Measurements from ENCODE around the gene PFKL.
"Not testable (repeated sequence)": the region's sequence is repeated elsewhere in the genome, so short reads cannot be mapped to it uniquely, and the experiment has no call there.

The PFKL gene

DNA sequence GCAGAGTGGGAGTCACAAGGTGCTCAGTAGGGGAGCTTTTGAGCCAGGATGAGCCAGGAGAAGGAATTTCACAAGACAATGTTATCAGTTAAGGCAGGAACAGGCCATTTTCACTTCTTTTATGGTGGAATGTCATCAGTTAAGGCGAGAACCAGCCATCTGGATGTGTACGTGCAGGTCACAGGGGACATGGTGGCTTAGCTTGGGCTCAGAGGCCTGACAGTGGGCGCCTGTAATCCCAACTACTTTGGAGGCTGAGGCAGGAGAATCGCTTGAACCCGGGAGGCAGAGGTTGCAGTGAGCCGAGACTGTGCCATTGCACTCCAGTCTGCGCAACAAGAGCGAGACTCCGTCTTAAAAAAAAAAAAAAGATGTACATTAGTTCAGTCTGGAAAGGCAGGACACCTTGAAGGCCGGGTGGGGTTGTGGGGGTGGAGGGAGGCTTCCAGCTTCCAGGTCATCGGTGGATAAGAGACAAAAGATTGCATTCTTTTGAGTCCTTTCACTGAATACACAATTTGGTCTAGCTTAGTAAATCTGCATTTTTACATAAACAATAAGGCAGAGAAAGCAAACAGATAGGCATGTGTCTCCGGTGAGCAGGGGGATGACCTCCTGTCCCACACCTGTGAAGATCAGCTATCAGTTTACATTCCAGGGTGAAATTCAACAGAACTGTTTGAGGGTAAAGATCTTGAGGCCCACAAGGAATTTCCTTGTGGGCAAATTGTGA lies 42.0 kb downstream of the PFKL start:
- DNase-seq (ENCODE audit: low read depth in 4 of 4, low spot score in 1 of 4): not testable (repeated sequence)

DNA sequence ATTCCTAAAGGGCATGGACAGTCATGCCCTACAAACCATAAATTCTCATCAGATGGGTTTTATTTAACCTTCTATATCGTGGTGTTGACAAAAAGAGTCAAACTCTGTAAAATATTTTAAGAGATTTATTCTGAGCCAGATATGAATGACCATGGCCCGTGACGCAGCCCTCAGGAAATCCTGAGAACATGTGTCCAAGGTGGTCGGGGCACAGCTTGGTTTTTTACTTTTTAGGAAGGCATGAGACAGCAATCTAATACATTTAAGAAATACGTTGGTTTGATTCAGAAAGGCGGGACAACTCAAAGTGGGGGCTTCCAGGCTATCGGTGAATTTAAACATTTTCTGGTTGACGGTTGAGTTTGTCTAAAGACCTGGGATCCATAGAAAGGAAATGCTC lies 43.1 kb downstream of the PFKL start:
- not testable (repeated sequence) for DNase-seq (ENCODE audit: low read depth in 4 of 4, low spot score in 1 of 4)

DNA sequence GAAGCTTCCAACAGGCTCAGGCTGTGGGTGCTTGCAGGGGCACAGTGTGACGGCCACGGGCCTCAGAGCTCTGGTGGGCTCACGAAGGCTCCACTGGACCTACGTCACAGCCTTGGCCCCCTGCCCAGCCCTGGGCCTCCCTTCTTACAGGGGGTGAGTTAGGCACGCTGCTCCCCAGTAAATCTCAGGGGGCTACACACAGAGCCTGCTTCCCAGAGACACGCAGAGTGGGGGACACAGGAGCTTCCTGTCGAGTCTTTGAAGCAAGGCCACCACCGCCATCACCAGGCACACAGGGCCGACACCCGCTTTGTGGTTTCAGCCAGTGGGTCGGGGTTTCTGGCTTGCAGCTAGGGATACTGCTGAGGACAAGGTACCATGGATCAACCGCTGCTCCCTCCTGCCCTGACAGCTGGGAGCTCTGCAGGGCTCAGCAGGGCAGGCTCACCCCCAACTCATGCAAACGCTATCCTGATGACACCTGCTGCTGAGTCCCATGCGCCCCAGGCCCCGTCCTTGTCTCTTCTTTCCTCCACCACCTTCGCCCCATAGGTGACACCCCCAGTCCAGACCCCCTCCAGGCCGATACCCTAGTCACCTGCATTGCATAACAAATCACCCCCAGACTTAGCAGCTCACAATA lies 44.8 kb downstream of the PFKL start:
- DNase-seq (ENCODE audit: low read depth in 4 of 4, low spot score in 1 of 4): no peak

DNA sequence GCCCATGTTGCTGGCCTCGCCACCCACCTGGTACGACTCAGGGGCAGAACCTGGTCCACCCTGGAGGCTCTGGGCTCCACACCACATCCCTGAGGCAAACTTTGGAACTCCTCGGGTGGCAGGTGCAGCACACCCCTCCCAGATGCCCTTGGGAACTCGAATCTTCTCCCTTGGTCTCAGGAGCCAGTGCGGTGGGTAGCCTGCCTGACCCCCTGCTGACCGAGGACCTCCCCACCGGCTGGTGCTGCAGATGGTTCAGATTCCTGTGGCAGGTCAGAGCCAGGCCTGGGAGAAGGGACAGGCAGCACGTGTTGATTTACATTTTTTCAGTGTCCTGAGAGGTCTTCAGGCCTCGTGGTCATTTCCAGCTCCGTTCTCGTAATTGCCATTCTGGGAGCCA lies 45.6 kb downstream of the PFKL start:
- no peak for DNase-seq (ENCODE audit: low read depth in 4 of 4, low spot score in 1 of 4)

DNA sequence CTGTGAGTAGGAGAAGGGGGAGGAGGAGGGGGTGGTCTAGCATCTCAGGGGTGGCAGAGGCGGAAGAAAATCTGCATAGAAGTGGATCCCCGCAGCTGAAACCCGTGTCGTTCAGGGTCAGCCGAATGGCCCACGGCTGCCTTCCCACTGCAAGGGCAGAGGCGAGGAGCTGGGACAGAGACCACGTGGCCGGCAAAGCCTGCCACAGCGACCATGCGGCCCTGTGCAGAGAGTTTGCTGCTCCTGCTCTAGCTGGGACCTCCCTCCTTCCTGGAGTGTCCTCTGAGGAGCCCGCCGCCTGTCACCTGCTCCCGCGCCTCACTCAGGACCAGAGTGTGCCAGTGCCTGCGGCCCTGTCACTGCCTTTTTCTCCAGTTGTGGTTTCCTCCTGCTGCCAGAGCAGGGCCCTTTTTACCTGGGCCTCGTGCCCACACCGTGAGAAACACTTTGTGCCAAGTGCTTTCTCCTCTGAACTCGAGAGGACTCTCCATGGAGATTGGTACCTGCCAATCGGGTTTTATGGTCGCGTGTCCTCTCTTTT lies 48.1 kb downstream of the PFKL start:
- no peak for DNase-seq (ENCODE audit: low read depth in 4 of 4, low spot score in 1 of 4)

DNA sequence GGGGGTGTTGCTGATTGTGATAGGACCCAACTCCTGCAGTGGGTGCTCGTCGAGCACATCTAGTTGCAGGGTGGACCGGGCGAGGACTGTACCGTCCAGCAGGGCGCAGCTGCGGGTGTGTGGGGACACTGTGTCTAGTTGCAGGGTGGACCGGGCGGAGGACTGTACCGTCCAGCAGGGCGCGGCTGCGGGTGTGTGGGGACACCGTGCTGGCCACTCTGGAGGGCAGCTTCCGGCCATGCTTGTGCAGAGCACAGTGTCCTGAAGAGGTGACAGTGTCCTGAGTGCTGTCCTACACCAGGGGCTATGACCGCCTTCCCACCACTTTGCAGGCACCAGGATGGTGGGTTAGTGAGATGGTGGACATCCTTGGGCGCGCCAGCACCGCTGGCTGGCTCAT lies 49.0 kb downstream of the PFKL start:
- DNase-seq (ENCODE audit: low read depth in 4 of 4, low spot score in 1 of 4): no peak

DNA sequence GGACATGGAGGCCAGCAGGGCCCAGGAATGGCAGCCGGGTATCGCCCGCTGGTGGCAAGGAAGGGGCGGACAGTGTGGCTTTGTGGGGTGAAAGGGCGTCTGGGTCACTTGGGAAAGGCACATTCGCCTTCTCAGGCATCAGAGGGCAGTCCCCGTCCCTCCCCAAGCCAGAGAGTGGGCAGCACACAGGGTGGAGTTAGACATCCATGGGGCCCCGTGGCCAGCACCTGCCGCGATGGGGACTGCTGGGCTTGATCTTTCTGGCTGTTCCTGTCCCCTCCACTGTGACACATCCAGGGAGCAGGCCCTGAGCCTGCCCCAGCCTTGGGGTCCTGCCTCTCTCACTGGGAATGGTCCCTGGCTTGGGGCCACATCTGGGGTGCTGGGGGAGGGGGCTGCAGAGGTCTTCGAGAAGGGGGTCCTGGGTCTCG lies 49.6 kb downstream of the PFKL start:
- DNase-seq (ENCODE audit: low read depth in 4 of 4, low spot score in 1 of 4): no peak

DNA sequence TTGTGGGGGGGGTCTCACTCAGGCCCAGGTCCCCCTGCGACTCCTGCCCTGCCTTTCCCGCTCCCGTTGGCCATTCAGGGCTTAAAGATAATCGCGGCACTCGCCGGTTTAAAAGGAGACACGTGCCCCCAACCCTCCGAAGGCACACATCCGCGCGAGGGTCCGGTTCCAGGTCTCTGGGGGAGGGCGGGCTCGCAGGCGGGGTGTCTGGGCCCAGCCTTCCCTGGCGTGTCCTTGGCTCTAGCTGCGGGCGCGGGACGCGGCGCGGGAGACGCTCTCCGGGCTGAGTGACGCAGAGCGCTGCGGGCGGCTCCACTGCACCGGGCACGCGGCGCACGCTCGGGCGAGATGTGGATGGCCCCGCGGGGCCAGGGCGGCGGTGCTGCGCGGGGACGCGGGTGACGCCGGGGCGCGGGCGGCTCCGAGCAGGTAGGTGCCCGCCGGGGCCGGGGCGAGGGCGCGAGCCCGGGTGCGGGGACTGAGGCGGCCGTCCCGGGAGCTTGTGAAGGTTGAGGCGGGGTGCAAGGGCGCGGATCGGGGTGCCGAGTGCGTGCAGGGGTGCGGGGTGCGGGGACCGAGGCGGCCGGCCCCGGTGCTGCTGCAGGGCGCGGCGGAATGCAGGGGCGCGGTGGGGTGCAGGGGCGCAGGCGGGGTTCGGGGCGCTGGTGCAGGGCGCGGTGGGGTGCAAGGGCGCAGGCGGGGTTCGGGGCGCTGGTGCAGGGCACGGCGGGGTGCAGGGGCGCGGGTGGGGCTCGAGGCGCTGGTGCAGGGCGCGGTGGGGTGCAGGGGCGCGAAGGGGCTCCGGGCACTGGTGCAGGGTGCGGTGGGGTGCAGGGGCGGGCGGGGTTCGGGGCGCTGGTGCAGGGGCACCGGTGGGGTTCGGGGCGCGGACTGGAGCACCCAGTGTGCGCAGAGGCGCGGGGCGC lies 50.3 kb downstream of the PFKL start:
- no peak for DNase-seq (ENCODE audit: low read depth in 4 of 4, low spot score in 1 of 4)

DNA sequence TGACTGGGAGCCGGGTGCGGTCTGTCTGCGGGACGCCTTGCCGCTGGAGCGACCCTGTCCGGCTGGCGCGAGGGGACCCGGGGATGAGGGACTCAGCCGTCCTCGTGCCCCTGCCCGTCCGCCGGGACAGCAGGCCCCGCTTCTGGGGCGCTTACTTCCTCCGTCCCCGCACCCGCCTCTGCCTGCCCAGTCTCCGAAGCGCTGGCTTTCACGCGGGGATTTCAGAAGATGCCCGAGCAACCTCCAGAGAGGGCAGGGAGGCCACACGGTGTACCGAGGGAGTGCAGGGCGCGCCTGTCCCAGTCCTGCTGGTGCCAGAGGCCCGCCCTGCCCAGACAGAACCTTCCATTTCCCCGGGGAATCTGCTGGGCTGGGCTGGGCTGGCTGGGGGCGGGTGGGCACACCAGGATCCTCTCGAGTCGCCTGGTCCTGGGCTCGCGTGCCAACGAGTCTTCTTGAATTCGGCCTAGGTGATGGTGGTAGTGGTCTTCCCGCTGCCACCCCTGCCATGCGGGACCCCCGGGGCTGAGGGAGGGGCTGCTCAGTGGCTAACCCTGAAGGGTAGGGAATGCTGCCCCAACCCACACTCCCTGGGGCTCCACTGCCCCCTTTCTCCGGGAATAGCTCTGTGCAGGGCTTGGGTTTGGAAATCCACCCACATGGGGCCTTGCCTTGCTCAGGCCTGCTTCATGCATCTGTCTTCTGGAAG lies 51.1 kb downstream of the PFKL start:
- DNase-seq (ENCODE audit: low read depth in 4 of 4, low spot score in 1 of 4): no peak

DNA sequence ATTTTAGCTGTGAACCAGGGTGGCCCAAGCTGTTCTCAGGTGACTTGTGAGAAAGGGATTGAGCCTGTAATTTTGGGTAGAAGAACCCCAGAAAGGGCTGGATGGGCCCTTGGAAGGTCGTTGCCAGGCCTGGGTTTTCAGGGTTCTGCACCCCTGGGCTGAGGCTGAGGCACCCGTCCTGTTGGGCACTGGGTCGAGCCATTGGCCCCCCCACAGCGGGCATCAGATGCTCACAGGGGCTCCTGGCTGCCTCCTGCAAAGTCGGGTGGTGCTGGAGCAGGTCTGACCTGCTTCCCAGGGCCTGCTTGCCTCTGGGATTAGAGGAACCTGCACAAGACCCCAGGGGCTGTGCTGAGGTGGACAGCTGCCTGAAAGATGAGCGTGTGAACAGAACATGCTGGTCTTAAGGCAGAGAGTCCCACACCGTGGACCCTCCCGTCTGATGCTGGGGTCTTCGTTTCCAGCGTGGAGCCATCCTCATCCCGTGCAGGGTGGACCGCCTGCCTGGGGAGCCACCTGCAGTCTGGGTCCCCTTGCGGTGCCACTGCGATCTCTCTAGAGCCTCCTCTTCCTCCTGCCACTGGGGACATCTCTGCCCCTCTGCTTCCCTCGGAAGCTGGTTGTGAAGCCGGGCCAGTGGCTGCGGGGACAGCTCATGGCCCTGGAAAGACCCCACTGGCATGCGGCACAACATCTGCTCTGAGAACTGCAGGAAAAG lies 51.8 kb downstream of the PFKL start:
- no peak for DNase-seq (ENCODE audit: low read depth in 4 of 4, low spot score in 1 of 4)

DNA sequence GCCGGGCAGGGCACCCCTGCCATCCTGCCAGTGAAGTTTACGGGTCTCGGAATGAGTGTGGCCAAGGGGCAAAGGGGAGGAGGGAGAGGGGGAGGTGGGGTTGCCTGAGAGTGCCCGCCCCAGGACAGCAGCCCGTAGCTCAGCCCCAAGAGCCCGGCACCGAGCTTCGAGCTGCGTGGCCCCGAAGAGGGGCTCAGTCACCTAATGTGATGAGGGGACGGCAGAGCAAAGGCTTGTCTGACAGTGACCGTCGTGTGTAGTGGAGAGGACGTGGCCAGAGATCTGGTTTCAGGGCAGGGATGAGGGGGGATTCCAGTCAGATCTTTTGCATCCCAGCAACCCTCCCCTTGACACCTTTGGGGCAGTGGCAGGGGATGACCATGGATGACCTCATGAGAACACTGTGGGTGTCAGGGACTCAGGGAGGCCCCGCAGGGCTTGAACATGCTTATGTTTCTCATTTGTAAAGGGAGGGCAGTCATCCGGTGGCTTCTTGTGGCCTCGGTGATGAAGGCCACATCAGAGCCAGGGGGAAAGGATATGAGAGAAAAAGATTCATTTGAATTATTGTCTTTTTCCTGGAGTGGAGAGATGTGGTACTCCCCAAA lies 52.5 kb downstream of the PFKL start:
- no peak for DNase-seq (ENCODE audit: low read depth in 4 of 4, low spot score in 1 of 4)

DNA sequence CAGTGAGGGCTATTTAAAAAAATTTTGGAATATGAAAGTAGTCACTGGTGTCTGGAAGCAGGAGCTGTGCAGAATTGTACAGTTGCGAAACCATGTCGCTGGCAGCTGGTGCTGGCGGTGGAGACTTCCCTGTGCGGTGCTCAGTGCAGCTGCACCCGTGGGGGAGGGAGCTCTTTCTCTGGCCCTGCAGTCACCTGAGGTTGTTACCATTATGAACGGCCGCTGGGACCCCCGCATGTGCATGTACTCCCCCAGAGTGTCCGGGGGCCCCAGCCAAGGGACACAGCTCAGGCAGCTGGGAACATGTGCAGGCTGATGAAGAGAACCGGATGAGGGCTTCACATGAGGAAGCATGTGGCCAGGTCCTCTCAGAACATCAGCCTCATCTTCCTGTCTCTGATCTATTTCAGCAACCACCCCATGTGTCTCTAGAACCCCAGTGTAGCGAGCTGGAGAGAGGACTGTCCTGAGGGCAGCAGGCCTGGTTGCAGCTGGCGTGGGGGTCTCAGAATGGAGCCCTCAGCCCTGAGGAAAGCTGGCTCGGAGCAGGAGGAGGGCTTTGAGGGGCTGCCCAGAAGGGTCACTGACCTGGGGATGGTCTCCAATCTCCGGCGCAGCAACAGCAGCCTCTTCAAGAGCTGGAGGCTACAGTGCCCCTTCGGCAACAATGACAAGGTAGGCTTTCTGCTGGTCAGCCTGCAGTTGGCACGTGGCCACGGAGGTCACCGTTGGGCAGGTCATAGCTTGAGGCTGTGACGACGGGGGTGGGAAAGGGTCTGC lies 53.5 kb downstream of the PFKL start, which contains the start of gene TRPM2:
TRPM2 (plus strand) TSS at position 431 of the 780 bp plus-strand sequence; CDS start at position 511, 80 bp downstream.
- DNase-seq (ENCODE audit: low read depth in 4 of 4, low spot score in 1 of 4): no peak

DNA sequence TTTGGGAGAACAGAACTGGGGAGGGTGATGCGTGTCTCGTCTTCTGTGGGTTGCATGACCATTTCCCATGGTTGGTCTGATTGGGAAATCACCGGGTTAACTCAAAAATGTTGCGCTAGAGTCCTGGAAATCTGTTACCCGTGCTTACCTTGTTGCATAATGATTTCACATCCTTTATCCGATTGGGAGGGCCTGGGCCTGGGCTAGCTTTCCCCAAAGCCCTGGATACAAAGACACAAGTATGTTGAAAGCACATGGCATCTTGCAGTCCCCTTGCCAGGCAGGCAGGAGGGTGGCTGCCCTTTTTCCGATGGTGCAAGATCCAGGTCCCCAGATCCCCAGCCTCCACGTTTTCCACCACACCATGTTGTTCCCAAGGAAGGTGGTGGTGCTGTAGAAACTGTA lies 54.1 kb downstream of the PFKL start:
- DNase-seq (ENCODE audit: low read depth in 4 of 4, low spot score in 1 of 4): no peak

DNA sequence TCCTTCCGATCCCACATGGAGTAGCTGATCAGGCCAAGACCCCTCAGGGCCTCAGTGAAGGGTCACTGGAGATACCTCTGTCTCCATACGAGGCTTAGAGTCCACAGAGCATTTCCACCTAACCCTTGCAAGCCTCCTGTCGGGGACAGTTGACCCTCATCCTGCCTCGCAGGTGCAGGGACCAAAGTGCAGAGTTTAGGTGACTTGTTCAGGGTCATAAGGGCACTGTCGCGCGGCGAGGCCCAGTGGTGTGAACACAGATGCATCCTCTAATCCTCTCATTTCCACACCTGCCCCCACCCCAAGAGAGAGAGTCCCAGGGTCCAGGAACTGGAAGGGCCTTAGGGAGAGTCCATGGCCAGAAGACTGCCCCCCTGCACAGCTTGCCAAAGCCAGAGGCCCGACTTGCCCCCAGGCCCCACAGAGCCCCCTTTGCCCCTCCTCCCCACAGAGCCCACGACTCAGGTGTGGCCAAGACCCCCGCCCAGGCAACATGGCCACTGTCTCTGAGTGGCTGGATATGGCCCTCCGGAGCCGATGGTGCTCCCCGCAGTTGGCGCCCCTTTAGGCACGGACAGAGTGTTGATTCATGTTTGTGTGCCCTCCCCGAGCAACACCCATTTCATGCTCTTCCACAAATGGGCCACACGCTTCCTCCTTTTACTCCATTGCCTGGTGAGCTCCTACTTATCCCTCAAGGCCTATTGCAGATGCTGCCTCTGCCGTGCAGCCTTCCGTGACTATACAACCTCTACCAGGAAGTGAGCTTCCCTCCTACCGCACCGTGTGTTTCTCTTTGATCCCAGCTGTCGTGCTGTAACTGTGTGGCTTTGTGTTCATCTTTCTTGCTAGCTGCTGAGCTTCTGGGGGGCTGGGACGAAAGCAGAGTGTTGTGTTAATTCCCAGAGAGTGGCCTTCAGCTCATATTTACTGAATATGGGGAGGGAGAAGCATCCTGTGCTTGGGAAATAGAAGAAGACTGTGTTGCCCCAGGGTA lies 55.2 kb downstream of the PFKL start:
- DNase-seq (ENCODE audit: low read depth in 4 of 4, low spot score in 1 of 4): no peak

DNA sequence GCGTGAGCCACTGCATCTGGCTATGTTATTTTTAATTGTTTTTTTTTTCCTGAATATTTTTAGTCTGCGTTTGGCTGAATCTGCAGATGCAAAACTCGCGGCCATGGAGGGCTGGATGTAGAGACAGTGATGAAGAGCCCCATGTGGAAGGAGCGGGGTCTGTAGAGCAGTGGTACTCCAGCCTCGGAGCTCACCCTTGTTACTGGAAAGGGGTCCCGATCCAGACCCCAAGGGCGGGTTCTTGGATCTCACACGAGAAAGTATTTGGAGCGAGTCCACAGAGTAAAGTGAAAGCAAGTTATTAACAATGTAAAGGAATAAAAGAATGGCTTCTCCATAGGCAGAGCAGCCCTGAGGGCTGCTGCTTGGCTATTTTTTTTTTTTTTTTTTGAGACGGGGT lies 56.3 kb downstream of the PFKL start:
- no peak for DNase-seq (ENCODE audit: low read depth in 4 of 4, low spot score in 1 of 4)

DNA sequence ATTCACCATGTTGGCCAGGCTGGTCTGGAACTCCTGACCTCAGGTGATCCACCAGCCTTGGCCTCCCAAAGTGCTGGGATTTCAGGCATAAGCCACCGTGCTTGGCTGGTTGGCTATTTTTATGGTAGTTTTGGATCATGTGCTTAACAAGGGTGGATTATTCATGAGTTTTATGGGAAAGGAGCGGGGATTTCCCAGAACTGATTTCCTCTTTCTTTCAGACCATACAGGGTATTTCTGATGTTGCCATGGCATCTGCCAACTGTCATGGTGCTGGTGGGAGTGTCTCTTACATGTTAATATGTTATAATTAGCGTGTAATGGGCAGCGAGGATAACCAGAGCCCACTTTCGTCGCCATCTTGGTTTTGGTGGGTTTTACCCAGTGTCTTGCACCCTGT lies 56.8 kb downstream of the PFKL start:
- no peak for DNase-seq (ENCODE audit: low read depth in 4 of 4, low spot score in 1 of 4)

DNA sequence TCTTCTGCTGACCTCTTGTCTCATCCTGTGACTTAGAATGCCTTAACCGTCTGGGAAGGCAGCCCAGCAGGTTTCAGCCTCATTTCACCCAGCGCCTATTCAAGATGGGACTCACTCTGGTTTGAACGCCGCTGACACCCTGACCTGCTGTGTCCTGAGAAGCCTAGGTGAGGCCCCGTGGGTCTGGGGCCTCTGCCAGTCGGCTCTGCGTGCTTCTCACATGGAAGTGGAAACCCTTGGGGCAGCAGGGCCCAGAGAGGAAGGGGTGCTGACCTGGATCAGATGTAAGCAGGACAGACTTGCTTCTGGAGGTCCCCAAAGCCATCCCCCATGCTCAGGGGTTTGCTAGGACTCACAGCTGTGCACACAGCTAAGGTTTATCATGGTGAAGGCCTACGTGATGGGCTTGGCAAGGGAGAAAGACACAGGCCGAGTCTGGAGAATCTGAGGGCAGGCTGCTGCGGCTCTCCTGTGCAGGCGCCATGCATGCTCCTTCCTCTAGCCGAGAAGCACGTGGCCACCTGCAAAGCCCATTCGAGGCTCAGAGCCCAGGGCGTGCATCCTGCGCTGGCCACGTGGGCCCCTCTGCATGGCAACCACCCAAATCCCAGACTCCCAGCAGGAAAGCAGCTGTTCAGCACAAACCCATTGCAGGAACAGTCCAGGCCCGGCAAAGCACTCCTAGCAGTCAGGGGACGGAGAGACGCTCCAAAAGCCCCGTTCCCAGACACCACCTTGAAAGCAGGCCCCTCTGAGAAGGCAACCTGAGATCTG lies 57.4 kb downstream of the PFKL start:
- no peak for DNase-seq (ENCODE audit: low read depth in 4 of 4, low spot score in 1 of 4)

All from stimulated activated CD4-positive, alpha-beta T cell treated with anti-CD3 and anti-CD28 coated beads, Interleukin-1b, Interleukin-23, amount 100 ng/mL, for 24 hours (primary cell).